Loucy (cell line): ENCODE data around the gene MUC5AC.
"Not testable (repeated sequence)": the region's sequence is repeated elsewhere in the genome, so short reads cannot be mapped to it uniquely, and the experiment has no call there.

Source experiments
- EZH2phosphoT487 ChIP-seq: fragments of 200-600 bp; IDR thresholded peaks from 2 replicates; pipeline ENCODE4 v1.6.1; 2018; ENCODE audit warnings: antibody characterized with exemption, mild to moderate bottlenecking, moderate library complexity, borderline replicate concordance
- TF ChIP-seq, protein P1 (sequence below): fragments of 200-600 bp; sonication (generic); conservative IDR thresholded peaks from 2 replicates; pipeline ENCODE4 v1.5.1; 2014; ENCODE audit warnings: mild to moderate bottlenecking, antibody characterized with exemption, low read length

DNA sequence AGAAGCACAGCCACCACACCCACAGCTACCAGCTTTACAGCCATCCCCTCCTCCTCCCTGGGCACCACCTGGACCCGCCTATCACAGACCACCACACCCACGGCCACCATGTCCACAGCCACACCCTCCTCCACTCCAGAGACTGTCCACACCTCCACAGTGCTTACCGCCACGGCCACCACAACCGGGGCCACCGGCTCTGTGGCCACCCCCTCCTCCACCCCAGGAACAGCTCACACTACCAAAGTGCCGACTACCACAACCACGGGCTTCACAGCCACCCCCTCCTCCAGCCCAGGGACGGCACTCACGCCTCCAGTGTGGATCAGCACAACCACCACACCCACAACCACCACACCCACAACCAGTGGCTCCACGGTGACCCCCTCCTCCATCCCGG, 92.7 kb downstream of the MUC5AC start:
- TF ChIP-seq, protein P1, sequence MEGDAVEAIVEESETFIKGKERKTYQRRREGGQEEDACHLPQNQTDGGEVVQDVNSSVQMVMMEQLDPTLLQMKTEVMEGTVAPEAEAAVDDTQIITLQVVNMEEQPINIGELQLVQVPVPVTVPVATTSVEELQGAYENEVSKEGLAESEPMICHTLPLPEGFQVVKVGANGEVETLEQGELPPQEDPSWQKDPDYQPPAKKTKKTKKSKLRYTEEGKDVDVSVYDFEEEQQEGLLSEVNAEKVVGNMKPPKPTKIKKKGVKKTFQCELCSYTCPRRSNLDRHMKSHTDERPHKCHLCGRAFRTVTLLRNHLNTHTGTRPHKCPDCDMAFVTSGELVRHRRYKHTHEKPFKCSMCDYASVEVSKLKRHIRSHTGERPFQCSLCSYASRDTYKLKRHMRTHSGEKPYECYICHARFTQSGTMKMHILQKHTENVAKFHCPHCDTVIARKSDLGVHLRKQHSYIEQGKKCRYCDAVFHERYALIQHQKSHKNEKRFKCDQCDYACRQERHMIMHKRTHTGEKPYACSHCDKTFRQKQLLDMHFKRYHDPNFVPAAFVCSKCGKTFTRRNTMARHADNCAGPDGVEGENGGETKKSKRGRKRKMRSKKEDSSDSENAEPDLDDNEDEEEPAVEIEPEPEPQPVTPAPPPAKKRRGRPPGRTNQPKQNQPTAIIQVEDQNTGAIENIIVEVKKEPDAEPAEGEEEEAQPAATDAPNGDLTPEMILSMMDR: not testable (repeated sequence)
- not testable (repeated sequence) for TF ChIP-seq EZH2phosphoT487
